ENCODE data around the gene SLC39A6. TPM values are rescaled to one million over a fixed set of nuclear protein-coding genes. Genes with fewer than 3 reads are reported as not detected.
A peak's percentile ranks its signal among the peaks of the same experiment; 100 is the strongest.

SLC39A6 gene
- total RNA-seq, 1 experiment from 2014 or later, result 33.9 TPM

DNA sequence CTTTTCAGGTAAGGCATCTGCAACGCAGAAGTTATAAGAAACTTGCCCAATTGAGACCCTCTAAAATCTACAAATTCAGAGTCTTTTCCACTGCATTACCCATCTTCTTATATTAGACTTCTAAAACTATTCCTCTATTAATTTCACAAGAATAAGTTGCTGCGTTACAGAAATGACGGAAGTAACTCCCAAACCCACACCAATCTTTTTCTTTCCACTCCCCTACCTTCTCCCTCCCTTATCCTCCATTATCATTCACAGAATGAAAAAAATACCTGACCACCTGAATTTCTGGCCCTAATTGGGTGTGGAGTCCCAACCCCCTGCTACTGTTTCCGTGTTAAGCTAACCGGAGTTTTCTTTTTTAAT, 62.5 kb downstream of the SLC39A6 start:
- H3K23ac ChIP-seq (ENCODE audit: insufficient read length, low read depth, low read length), result no peak overlapping the region
- peaks cover 47% of the 10 kb centered on the region for H3K79me2 ChIP-seq (ENCODE audit: insufficient read depth, low read length)
- H2BK15ac ChIP-seq (ENCODE audit: low read depth, low read length), result no peak overlapping the region
- peaks cover 10 to 17% (median 12%) of the 10 kb centered on the region in 3 experiments for H3K36me3 Mint-ChIP-seq (ENCODE audit: insufficient read depth in 1 of 3, low read depth in 3 of 3)
- peaks cover 0 to 3% of the 10 kb centered on the region in 2 experiments; a peak in 1 of 5 replicates for H3K9me3 Mint-ChIP-seq
- H2BK5ac ChIP-seq (ENCODE audit: insufficient read length, low read length), result no peak overlapping the region
- no peak overlapping the region for H3K4ac ChIP-seq (ENCODE audit: low read depth, low read length)
- no peak overlapping the region for H3K14ac ChIP-seq (ENCODE audit: insufficient read depth, low read length)
- no peak overlapping the region for H4K5ac ChIP-seq (ENCODE audit: insufficient read length, low read depth, low read length)
- H3K18ac ChIP-seq (ENCODE audit: insufficient read length, low read depth, low read length), result no peak overlapping the region
- no peak overlapping the region for H3T11ph ChIP-seq (ENCODE audit: low read length)
- no peaks in the 10 kb centered on the region for H3K9me3 ChIP-seq (ENCODE audit: control insufficient read depth, low read depth, low read length)
- no peaks in the 10 kb centered on the region for H3K4me1 ChIP-seq (ENCODE audit: insufficient read depth, low read length)
- no peak overlapping the region for H3K56ac ChIP-seq (ENCODE audit: insufficient read length, low read depth, low read length)
- peak overlapping the region; percentile 96 for H3K9ac ChIP-seq (ENCODE audit: extremely low read depth, insufficient read length, low read length)
- H3K27ac Mint-ChIP-seq, result peak overlapping the region; percentile 78 to 97 (median 93); a peak in 6 of 7 replicates
- H4K8ac ChIP-seq (replicated peaks; ENCODE audit: insufficient read length, low read depth, low read length), result no peak overlapping the region
- TF ChIP-seq, protein P1, sequence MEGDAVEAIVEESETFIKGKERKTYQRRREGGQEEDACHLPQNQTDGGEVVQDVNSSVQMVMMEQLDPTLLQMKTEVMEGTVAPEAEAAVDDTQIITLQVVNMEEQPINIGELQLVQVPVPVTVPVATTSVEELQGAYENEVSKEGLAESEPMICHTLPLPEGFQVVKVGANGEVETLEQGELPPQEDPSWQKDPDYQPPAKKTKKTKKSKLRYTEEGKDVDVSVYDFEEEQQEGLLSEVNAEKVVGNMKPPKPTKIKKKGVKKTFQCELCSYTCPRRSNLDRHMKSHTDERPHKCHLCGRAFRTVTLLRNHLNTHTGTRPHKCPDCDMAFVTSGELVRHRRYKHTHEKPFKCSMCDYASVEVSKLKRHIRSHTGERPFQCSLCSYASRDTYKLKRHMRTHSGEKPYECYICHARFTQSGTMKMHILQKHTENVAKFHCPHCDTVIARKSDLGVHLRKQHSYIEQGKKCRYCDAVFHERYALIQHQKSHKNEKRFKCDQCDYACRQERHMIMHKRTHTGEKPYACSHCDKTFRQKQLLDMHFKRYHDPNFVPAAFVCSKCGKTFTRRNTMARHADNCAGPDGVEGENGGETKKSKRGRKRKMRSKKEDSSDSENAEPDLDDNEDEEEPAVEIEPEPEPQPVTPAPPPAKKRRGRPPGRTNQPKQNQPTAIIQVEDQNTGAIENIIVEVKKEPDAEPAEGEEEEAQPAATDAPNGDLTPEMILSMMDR (conservative IDR thresholded peaks at IDR 0.05), result no peak
- no peak overlapping the region for H2BK20ac ChIP-seq (ENCODE audit: low read depth, low read length, poor library complexity, severe bottlenecking)
- no CpG with 5 or more reads among the region's 5 CpGs for WGBS (ENCODE audit: extremely low coverage, insufficient read length, low lambda C conversion rate)
- H2AK5ac ChIP-seq (ENCODE audit: insufficient read length, low read length), result no peak overlapping the region
- peaks cover 2% of the 10 kb centered on the region for H3K79me1 ChIP-seq (ENCODE audit: insufficient read depth, low read depth, low read length, poor library complexity, severe bottlenecking)
- no peak overlapping the region for H2BK120ac ChIP-seq (ENCODE audit: low read depth, low read length, poor library complexity, severe bottlenecking)
- peak overlapping the region; percentile 95 to 98 for H3K4me3 Mint-ChIP-seq
- no peak overlapping the region for H2BK12ac ChIP-seq (ENCODE audit: insufficient read length, low read depth, low read length)
- no peaks in the 10 kb centered on the region for H3K27me3 ChIP-seq (ENCODE audit: insufficient read depth, low read length)
- peaks cover 25 to 31% of the 10 kb centered on the region in 2 experiments for H3K4me1 Mint-ChIP-seq
- no peak overlapping the region for H3K27ac ChIP-seq (ENCODE audit: insufficient read length, low read depth, low read length)
- H3K4me2 ChIP-seq (ENCODE audit: insufficient read depth, insufficient read length, low read length), result peak overlapping the region; percentile 95
- H3K23me2 ChIP-seq (ENCODE audit: insufficient read length, low read depth, low read length, poor library complexity, severe bottlenecking), result peaks cover 2% of the 10 kb centered on the region
- no peak overlapping the region for H4K91ac ChIP-seq (ENCODE audit: insufficient read length, low read depth, low read length)
- H3K27me3 Mint-ChIP-seq (ENCODE audit: low read depth), result peaks cover 8% of the 10 kb centered on the region
- DNase-seq, result no peak
- no peaks in the 10 kb centered on the region for H4K20me1 ChIP-seq (ENCODE audit: control insufficient read depth, insufficient read depth, insufficient read length)
- H2AFZ ChIP-seq (ENCODE audit: low read length), result no peak overlapping the region

Data from H9 (cell line).